ENCODE data around the gene KRTAP21-3.
"Not testable (repeated sequence)": the region's sequence is repeated elsewhere in the genome, so short reads cannot be mapped to it uniquely, and the experiment has no call there.

KRTAP21-3 gene, protein sequence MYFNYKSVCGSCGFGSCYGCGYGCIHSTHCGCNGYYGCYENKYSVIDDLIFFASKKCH

GRCh38 chr21:30718239-30718909 is at the start of gene KRTAP21-3:
KRTAP21-3 (minus strand) TSS chr21:30718777; CDS start chr21:30718759, 18 bp downstream.
- FAIRE-seq (no peak), DNase-seq (ENCODE audit: insufficient read length, low spot score) (no peak)
- no peak for TF ChIP-seq CTCF (IDR thresholded peaks at IDR 0.05; ENCODE audit: insufficient read depth, missing control alignments)

DNA sequence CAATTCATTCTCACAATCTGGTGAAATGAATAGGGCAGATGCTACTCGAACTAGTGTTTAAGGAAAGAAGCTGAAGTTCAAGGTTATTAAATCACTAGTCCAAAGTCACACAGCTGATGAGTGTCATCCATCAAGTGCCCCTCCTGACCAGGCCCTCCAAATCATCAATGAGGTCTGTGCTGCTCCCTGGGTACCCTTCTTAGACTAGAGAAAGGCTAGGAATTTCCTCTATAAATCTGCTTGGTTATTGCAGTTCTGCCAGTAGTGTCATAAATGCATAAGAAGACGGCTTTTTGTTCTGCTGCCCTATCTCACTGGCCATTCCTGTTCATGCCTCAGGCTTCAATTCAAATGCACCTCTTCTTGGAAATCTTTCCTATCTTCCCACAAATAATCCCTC is 42.2 kb upstream of the KRTAP21-3 start:
- TF ChIP-seq CTCF (IDR thresholded peaks at IDR 0.05; ENCODE audit: insufficient read depth, missing control alignments), result no peak
- no peak for FAIRE-seq
- no peak for DNase-seq (ENCODE audit: insufficient read length, low spot score)

DNA sequence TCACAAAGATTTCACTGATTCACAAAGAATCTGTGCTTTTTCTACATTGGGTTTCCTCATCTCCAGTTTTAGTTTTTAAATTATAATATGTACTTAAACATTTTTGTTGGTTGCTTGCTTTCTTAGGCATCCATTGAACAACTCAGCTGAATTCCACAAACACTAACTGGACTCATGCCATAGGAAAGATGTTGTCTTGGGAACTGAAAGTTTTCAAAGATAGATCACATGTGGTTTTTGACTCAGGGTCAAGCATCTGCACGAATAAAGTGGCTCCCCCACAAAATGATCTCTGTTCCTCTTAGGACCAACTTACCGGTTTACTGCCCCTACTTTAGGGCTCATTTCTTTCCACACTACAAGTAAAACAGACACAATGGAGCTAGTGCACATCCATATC is 39.7 kb upstream of the KRTAP21-3 start:
- FAIRE-seq (no peak), DNase-seq (ENCODE audit: insufficient read length, low spot score) (no peak)
- TF ChIP-seq CTCF (IDR thresholded peaks at IDR 0.05; ENCODE audit: insufficient read depth, missing control alignments), result no peak

GRCh38 chr21:30755328-30755727 is 36.8 kb upstream of the KRTAP21-3 start, which contains the start of gene KRTAP21-1:
KRTAP21-1 (minus strand) TSS chr21:30755428; CDS start chr21:30755378, 50 bp downstream.
- FAIRE-seq, result not testable (repeated sequence)

GRCh38 chr21:30747159-30747558 is 28.6 kb upstream of the KRTAP21-3 start, which contains the start of gene KRTAP21-2:
KRTAP21-2 (minus strand) TSS chr21:30747259; CDS start chr21:30747202, 57 bp downstream.
- no peak for TF ChIP-seq CTCF (IDR thresholded peaks at IDR 0.05; ENCODE audit: insufficient read depth, missing control alignments)
- DNase-seq (ENCODE audit: insufficient read length, low spot score), result no peak
- no peak for FAIRE-seq

More at GRCh38 chr21:30755328-30755727, 36.8 kb upstream of the KRTAP21-3 start, which contains the start of gene KRTAP21-1:
- not testable (repeated sequence) for DNase-seq (ENCODE audit: insufficient read length, low spot score)

DNA sequence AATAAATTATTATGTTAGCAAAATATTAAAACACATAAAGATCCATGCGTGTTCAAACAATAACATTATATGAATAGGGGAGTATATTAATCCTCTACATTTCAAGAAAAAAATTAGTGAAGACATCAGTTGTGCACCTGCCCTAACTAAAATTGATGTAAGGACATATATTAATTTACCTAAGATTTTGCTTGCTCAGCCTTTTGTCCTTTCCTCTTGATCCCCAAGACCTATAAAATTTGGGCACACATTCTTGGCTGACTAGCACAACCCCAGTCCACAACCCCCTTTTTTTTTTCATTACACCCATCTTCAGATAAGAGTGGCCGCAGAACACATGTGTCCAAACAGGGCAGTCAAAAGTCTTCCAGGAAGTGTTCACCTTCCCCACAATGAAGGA is 21.9 kb upstream of the KRTAP21-3 start:
- FAIRE-seq, result no peak
- TF ChIP-seq CTCF (IDR thresholded peaks at IDR 0.05; ENCODE audit: insufficient read depth, missing control alignments), result no peak

GRCh38 chr21:30733026-30733425 is 14.4 kb upstream of the KRTAP21-3 start:
- FAIRE-seq (no peak), DNase-seq (ENCODE audit: insufficient read length, low spot score) (no peak)
- no peak for TF ChIP-seq CTCF (IDR thresholded peaks at IDR 0.05; ENCODE audit: insufficient read depth, missing control alignments)

More for the DNA sequence above, 21.9 kb upstream of the KRTAP21-3 start:
- no peak for DNase-seq (ENCODE audit: insufficient read length, low spot score)

Data from D721Med (cell line).